ENCODE measurements around the gene DNPH1. TPM values are rescaled to one million over a fixed set of nuclear protein-coding genes. Genes with fewer than 3 reads are reported as not detected.

Gene DNPH1
- total and polyA plus RNA-seq, 9 of the 15 experiments (the other 6 are each of a cell fraction or from before 2014, with no cell fraction given) = 7.3 to 300 (median 68.7) TPM

DNA sequence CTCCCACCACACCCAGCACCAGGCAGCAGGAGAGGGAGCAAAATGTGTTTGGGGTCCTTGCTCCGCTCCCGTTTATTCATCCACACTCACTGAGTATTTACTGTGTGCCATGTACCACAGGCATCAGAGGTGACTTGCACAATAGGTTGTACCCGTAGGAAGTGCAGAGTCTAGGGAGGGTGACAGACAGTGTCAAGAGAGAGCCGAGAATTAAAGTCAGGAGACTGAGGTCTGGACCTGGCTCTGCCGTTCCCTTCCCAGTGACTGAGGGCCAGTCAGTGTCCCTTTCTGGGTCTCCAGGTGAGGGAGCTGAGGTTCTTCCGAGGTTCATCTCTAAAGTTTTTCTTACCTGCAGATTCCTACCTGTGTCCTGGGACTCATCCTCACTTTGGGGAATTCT lies 36.3 kb upstream of the DNPH1 start:
- CTCF ChIA-PET (ENCODE audit: low intra/inter-chr PET ratio) = interaction anchor here (0.7 kb wide), 1 partner anchor 240 kb away, joined by 3 read pairs; no protein-coding TSS in a partner anchor
- intact Hi-C loops (cut with micrococcal nuclease) = loop anchor here (10.0 kb wide), 2 partner anchors 361 to 809 kb away; no protein-coding TSS in a partner anchor

More for the DNA sequence above, 36.3 kb upstream of the DNPH1 start:
- Histone ChIP-seq H3K4me1 (replicated peaks in 1 of 2; ENCODE audit: control insufficient read depth in 2 of 2, insufficient read depth in 2 of 2, low read length in 2 of 2) (peaks cover 28 to 45% of the 10 kb centered on the region in 2 experiments), H3K79me2 (ENCODE audit: control insufficient read depth, insufficient read depth, low read length) (no peaks in the 10 kb centered on the region), H2AFZ (ENCODE audit: low read depth, low read length) (no peak overlapping the region), H3K4me2 (ENCODE audit: insufficient read depth, low read length) (no peak overlapping the region), H4K20me1 (replicated peaks; ENCODE audit: control insufficient read depth, insufficient read depth, low read length) (peaks cover 4% of the 10 kb centered on the region; the same call in 1 of the 2 replicates), H3K36me3 (ENCODE audit: control insufficient read depth, insufficient read depth, low read length) (no peaks in the 10 kb centered on the region), H3K9ac (ENCODE audit: insufficient read depth in 1 of 2, low read depth in 2 of 2, low read length in 2 of 2) (no peak overlapping the region), H3K9me3 (replicated peaks; ENCODE audit: control insufficient read depth, insufficient read depth, low read depth, low read length) (no peaks in the 10 kb centered on the region), H3K27ac (ENCODE audit: extremely low read depth, low read depth, low read length) (no peak overlapping the region), H3K27me3 (ENCODE audit: control insufficient read depth in 2 of 2, insufficient read depth in 2 of 2, low read length in 2 of 2) (peaks cover 0 to 5% of the 10 kb centered on the region in 2 experiments; a peak in 2 of 5 replicates), H3K4me3 (no peak overlapping the region), H3K9me1 (ENCODE audit: control insufficient read depth, insufficient read depth, low read length) (no peaks in the 10 kb centered on the region)
- DNase-seq (ENCODE audit: extremely low read depth in 1 of 4, low spot score in 3 of 4) (no peak), ATAC-seq (no peak), FAIRE-seq (no peak)
- BruUV-seq (replicated peaks) = no TSS peak
- TF ChIP-seq THRAP3 (IDR thresholded peaks at IDR 0.05; ENCODE audit: borderline replicate concordance) = no peak
- TF ChIP-seq, protein P1, sequence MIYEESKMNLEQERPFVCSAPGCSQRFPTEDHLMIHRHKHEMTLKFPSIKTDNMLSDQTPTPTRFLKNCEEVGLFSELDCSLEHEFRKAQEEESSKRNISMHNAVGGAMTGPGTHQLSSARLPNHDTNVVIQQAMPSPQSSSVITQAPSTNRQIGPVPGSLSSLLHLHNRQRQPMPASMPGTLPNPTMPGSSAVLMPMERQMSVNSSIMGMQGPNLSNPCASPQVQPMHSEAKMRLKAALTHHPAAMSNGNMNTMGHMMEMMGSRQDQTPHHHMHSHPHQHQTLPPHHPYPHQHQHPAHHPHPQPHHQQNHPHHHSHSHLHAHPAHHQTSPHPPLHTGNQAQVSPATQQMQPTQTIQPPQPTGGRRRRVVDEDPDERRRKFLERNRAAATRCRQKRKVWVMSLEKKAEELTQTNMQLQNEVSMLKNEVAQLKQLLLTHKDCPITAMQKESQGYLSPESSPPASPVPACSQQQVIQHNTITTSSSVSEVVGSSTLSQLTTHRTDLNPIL (CRISPR knock-in tag; IDR thresholded peaks at IDR 0.05) = no peak
- no peak for TF ChIP-seq ZNF232 (CRISPR knock-in tag; IDR thresholded peaks at IDR 0.05)
- TF ChIP-seq SMARCE1 (IDR thresholded peaks at IDR 0.05) = no peak
- TF ChIP-seq ZFP36 (IDR thresholded peaks at IDR 0.05; ENCODE audit: low read depth, low read length, partially characterized antibody) = no peak
- no peak for TF ChIP-seq LARP7 (IDR thresholded peaks at IDR 0.05)
- TF ChIP-seq, protein P2, sequence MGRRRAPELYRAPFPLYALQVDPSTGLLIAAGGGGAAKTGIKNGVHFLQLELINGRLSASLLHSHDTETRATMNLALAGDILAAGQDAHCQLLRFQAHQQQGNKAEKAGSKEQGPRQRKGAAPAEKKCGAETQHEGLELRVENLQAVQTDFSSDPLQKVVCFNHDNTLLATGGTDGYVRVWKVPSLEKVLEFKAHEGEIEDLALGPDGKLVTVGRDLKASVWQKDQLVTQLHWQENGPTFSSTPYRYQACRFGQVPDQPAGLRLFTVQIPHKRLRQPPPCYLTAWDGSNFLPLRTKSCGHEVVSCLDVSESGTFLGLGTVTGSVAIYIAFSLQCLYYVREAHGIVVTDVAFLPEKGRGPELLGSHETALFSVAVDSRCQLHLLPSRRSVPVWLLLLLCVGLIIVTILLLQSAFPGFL (CRISPR knock-in tag; IDR thresholded peaks at IDR 0.05) = no peak
- no peak for TF ChIP-seq ZNF253 (CRISPR knock-in tag; conservative IDR thresholded peaks at IDR 0.05)
- no peak for TF ChIP-seq HSF4 (CRISPR knock-in tag; IDR thresholded peaks at IDR 0.05; ENCODE audit: borderline replicate concordance)
- no peak for TF ChIP-seq NCOA1 (IDR thresholded peaks at IDR 0.05; ENCODE audit: low read depth)
- no peak for TF ChIP-seq PML (IDR thresholded peaks at IDR 0.05; ENCODE audit: low read length)
- no peak for TF ChIP-seq BDP1 (IDR thresholded peaks at IDR 0.05; ENCODE audit: insufficient read depth, insufficient read length)
- TF ChIP-seq CEBPB (tag; IDR thresholded peaks at IDR 0.05) = no peak
- TF ChIP-seq ZNF778 (CRISPR knock-in tag; IDR thresholded peaks at IDR 0.05) = no peak
- TF ChIP-seq, protein P3, sequence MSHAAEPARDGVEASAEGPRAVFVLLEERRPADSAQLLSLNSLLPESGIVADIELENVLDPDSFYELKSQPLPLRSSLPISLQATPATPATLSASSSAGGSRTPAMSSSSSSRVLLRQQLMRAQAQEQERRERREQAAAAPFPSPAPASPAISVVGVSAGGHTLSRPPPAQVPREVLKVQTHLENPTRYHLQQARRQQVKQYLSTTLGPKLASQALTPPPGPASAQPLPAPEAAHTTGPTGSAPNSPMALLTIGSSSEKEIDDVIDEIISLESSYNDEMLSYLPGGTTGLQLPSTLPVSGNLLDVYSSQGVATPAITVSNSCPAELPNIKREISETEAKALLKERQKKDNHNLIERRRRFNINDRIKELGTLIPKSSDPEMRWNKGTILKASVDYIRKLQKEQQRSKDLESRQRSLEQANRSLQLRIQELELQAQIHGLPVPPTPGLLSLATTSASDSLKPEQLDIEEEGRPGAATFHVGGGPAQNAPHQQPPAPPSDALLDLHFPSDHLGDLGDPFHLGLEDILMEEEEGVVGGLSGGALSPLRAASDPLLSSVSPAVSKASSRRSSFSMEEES (CRISPR knock-in tag; IDR thresholded peaks at IDR 0.05) = no peak
- WGBS (ENCODE audit: insufficient coverage, low coverage, missing lambda C conversion rate) = 41% methylated on average over 6 of the region's 6 CpGs
- POLR2A ChIA-PET = interaction anchor here (0.6 to 0.9 kb wide), 3 partner anchors 11 to 224 kb away, joined by 3 to 4 read pairs (median 3); no protein-coding TSS in a partner anchor
- in situ Hi-C loops (cut with MboI) = no loop called here
